Endothelial cell of umbilical vein (primary cell): Measurements from ENCODE around the gene KCNJ16. TPM values are rescaled to one million over a fixed set of nuclear protein-coding genes. Genes with fewer than 3 reads are reported as not detected.

ENCODE experiments used
- BruUV-seq: library from RNA; stranded (reverse); fragments of 400-500 nt; replicated peaks from 2 replicates; lab custom pipeline; 2021; lab: Mats Ljungman, UMichigan
- CTCF ChIA-PET: fragments of 300-600, 350-600 bp; sonication (Branson Sonifier 250); formaldehyde crosslinking; loops from one replicate; lab custom pipeline; 2021; ENCODE audit warnings: antibody characterized with exemption, inconsistent platforms; lab: Charles Lee
- POLR2A ChIA-PET: fragments of 300-600, 350-600 bp; sonication (Branson Sonifier 250); formaldehyde crosslinking; loops from one replicate; lab custom pipeline; 2021; ENCODE audit warnings: antibody characterized with exemption, inconsistent platforms; lab: Charles Lee
- DNase-seq: peaks from one replicate; pipeline ENCODE4 v3.0.0-alpha.2; 2011; ENCODE audit warnings: low read depth, low spot score
- FAIRE-seq: peaks from 2 replicates; lab custom pipeline; 2011; peaks lifted over from hg19 to GRCh38; lab: Jason Lieb, UNC
- H2AFZ ChIP-seq: 2 replicates; pipeline ENCODE4 v1.6.0; 2012; ENCODE audit warnings: low read depth, low read length, control low read depth, inconsistent platforms
- H3K27ac ChIP-seq: 2 replicates; pipeline ENCODE4 v1.5.1; 2011; ENCODE audit warnings: low read depth, mild to moderate bottlenecking, control low read depth, low read length, moderate library complexity; ENCODE audit not compliant: insufficient read depth
- H3K27me3 ChIP-seq, 2 experiments: 2 replicates each; pipeline versions ENCODE4 v1.6.0 to v1.6.1; 2011; ENCODE audit warnings: low read length in 2 of 2, mixed read lengths in 1 of 2; ENCODE audit not compliant: control insufficient read depth in 2 of 2, insufficient read depth in 2 of 2
- H3K36me3 ChIP-seq, 2 experiments: 2 replicates in 1 of 2; 3 replicates in 1 of 2; pipeline ENCODE4 v1.5.1; 2011; ENCODE audit warnings: low read length in 2 of 2, mild to moderate bottlenecking in 1 of 2, moderate library complexity in 1 of 2; ENCODE audit not compliant: control insufficient read depth in 2 of 2, insufficient read depth in 2 of 2; ENCODE audit errors: extremely low read depth in 1 of 2
- H3K4me1 ChIP-seq: 3 replicates; pipeline ENCODE4 v1.5.1; 2011; ENCODE audit warnings: mild to moderate bottlenecking, low read length; ENCODE audit not compliant: control insufficient read depth, insufficient read depth; ENCODE audit errors: extremely low read depth
- H3K4me2 ChIP-seq: 2 replicates; pipeline ENCODE4 v1.6.1; 2011; ENCODE audit warnings: low read length, control low read depth, mixed read lengths; ENCODE audit not compliant: insufficient read depth
- H3K4me3 ChIP-seq, 3 experiments: fragments of 200-600 bp in 1 of 3; sonication (generic), shearing (Covaris generic) in 1 of 3; replicated peaks in 1 of 3; 2 replicates each; pipeline ENCODE4 v1.5.1; 2011 to 2016; ENCODE audit warnings: control low read depth in 3 of 3, low read length in 3 of 3, mild to moderate bottlenecking in 2 of 3, inconsistent platforms in 1 of 3, low read depth in 1 of 3, moderate library complexity in 1 of 3; ENCODE audit not compliant: insufficient read depth in 1 of 3
- H3K79me2 ChIP-seq: 2 replicates; pipeline ENCODE4 v1.6.0; 2012; ENCODE audit warnings: low read length, inconsistent platforms; ENCODE audit not compliant: control insufficient read depth, insufficient read depth
- H3K9ac ChIP-seq: replicated peaks from 2 replicates; pipeline ENCODE3; 2011; ENCODE audit warnings: low read length, control low read depth; ENCODE audit not compliant: insufficient read depth; ENCODE audit errors: extremely low read depth
- H3K9me1 ChIP-seq: replicated peaks from 3 replicates; pipeline ENCODE4 v1.6.0; 2011; ENCODE audit warnings: mild to moderate bottlenecking, low read length; ENCODE audit not compliant: control insufficient read depth, insufficient read depth; ENCODE audit errors: extremely low read depth
- H3K9me3 ChIP-seq: replicated peaks from 2 replicates; pipeline ENCODE4 v1.5.1; 2012; ENCODE audit warnings: low read length, inconsistent platforms; ENCODE audit not compliant: control insufficient read depth, insufficient read depth
- H4K20me1 ChIP-seq: replicated peaks from 2 replicates; pipeline ENCODE3; 2011; ENCODE audit warnings: mild to moderate bottlenecking, low read length; ENCODE audit not compliant: control insufficient read depth, insufficient read depth; ENCODE audit errors: extremely low read depth
- EZH2 ChIP-seq: IDR thresholded peaks from 2 replicates; pipeline ENCODE4 v1.6.1; 2012; ENCODE audit warnings: borderline replicate concordance, low read depth, mild to moderate bottlenecking, moderate library complexity, low read length, inconsistent platforms; ENCODE audit not compliant: severe bottlenecking
- FOS ChIP-seq: IDR thresholded peaks from 2 replicates; pipeline ENCODE4 v1.6.1; 2011; ENCODE audit warnings: mild to moderate bottlenecking, low read length, moderate library complexity, borderline replicate concordance; ENCODE audit not compliant: insufficient read depth
- GATA2 ChIP-seq: IDR thresholded peaks from 2 replicates; pipeline ENCODE4 v1.7.0; 2011; ENCODE audit warnings: low read depth, mild to moderate bottlenecking, moderate library complexity, mixed read lengths, low read length; ENCODE audit not compliant: insufficient read length, insufficient read depth
- JUN ChIP-seq: IDR thresholded peaks from 2 replicates; pipeline ENCODE4 v1.6.1; 2011; ENCODE audit warnings: borderline replicate concordance, low read depth; ENCODE audit not compliant: insufficient read length, insufficient read depth
- MYC ChIP-seq: IDR thresholded peaks from one replicate; pipeline ENCODE4 v1.6.1; 2011; ENCODE audit warnings: mild to moderate bottlenecking, low read depth, low read length
- POLR2AphosphoS5 ChIP-seq: IDR thresholded peaks from 2 replicates; pipeline ENCODE4 v1.6.1; 2012; ENCODE audit warnings: low read depth, mild to moderate bottlenecking, control low read depth, low read length, moderate library complexity; ENCODE audit not compliant: insufficient read depth
- dilution Hi-C: fragments of 300-500 bp; cut with MboI; formaldehyde crosslinking; loops from one replicate; pipeline ENCODE4 v1.15.0; 2019; ENCODE audit warnings: low sequenced_read_pairs; ENCODE audit not compliant: extremely low pct_ligation_motif_present
- intact Hi-C: fragments of 100-400 bp; cut with micrococcal nuclease; formaldehyde crosslinking; loops from one replicate; pipeline ENCODE4 v1.10.0; 2022
- polyA plus RNA-seq, 4 experiments: library from polyadenylated mRNA; depleted of rRNA in 3 of 4; stranded (reverse) in 3 of 4; unstranded in 1 of 4; fragments of >200 nt; gene quantifications; 2 replicates each; pipeline versions ENCODE4 v1.2.1 to v1.2.3, GENCODE V29; 2011 to 2012; ENCODE audit warnings: missing spikeins in 1 of 4
- total RNA-seq: library from RNA; stranded (reverse); gene quantifications from 2 replicates; pipeline ENCODE4 v1.2.3, GENCODE V29; 2021
- TF ChIP-seq, protein P1 (sequence below): IDR thresholded peaks from 2 replicates; pipeline ENCODE4 v1.6.1; 2011; ENCODE audit not compliant: insufficient read depth, insufficient read length

Gene KCNJ16
- total and polyA plus RNA-seq, 2 donors (not counting 3 experiments of a cell fraction or from before 2014, with no cell fraction given): 0.07 TPM; not detected in 1

DNA sequence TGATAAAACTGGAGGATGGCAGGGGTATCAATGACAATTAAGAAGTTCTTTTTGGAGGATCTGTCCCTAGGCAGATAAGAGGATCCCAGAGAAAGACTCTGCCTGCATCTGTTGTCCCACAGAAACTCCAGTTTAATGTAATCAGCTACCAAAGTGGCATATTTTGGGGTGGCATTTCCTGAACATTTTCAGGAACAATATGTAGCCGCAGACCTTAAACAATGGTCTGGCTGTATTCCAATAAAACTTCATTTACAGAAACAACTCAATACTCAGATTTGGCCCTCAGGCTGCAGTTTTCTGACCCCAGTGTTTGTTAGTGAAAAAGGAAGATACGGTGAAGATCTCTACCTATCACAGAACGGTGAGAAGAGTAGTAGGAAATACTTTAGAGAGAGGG lies 46.1 kb downstream of the KCNJ16 start:
- dilution Hi-C loops: no loop called here
- FAIRE-seq: peak; percentile 82
- Histone ChIP-seq H3K79me2 (no peaks in the 10 kb centered on the region), H3K9me1 (no peaks in the 10 kb centered on the region), H3K4me3 (no peak overlapping the region), H3K27me3 (no peaks in the 10 kb centered on the region), H2AFZ (no peak overlapping the region), H3K9ac (peak overlapping the region; percentile 67), H3K4me2 (peak overlapping the region; percentile 68), H3K4me1 (peaks cover 36% of the 10 kb centered on the region), H3K9me3 (no peaks in the 10 kb centered on the region), H3K27ac (peak overlapping the region; percentile 80), H3K36me3 (no peaks in the 10 kb centered on the region), H4K20me1 (no peaks in the 10 kb centered on the region)
- ChIA-PET CTCF (interaction anchor here (1.0 to 1.6 kb wide), 2 partner anchors 11 to 514 kb away, joined by 4 to 7 read pairs; no protein-coding TSS in a partner anchor), POLR2A (interaction anchor here (0.9 to 1.0 kb wide), 2 partner anchors 11 to 12 kb away, joined by 3 to 4 read pairs; no protein-coding TSS in a partner anchor)
- peak; percentile 88 for DNase-seq
- intact Hi-C loops: loop anchor here (1.0 kb wide), 4 partner anchors 11 to 87 kb away; no protein-coding TSS in a partner anchor
- BruUV-seq: no TSS peak
- TF ChIP-seq FOS (peak; percentile 22), GATA2 (peak; percentile 25), POLR2AphosphoS5 (peak; percentile 28), JUN (peak; percentile 46), MYC (no peak), EZH2 (no peak)
- TF ChIP-seq, protein P1, sequence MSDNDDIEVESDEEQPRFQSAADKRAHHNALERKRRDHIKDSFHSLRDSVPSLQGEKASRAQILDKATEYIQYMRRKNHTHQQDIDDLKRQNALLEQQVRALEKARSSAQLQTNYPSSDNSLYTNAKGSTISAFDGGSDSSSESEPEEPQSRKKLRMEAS: no peak
